Stimulated activated CD8-positive, alpha-beta memory T cell treated with anti-CD3 and anti-CD28 coated beads, Interleukin-4, amount 100 ng/mL, for 4 hours (primary cell): Measurements from ENCODE around the gene RGR.

Experiments
- DNase-seq, 2 donors: peaks; one replicate each; pipeline ENCODE4 v3.0.0-alpha.2; 2020; ENCODE audit warnings: low read depth in 2 of 2, low spot score in 1 of 2

RGR gene

DNA sequence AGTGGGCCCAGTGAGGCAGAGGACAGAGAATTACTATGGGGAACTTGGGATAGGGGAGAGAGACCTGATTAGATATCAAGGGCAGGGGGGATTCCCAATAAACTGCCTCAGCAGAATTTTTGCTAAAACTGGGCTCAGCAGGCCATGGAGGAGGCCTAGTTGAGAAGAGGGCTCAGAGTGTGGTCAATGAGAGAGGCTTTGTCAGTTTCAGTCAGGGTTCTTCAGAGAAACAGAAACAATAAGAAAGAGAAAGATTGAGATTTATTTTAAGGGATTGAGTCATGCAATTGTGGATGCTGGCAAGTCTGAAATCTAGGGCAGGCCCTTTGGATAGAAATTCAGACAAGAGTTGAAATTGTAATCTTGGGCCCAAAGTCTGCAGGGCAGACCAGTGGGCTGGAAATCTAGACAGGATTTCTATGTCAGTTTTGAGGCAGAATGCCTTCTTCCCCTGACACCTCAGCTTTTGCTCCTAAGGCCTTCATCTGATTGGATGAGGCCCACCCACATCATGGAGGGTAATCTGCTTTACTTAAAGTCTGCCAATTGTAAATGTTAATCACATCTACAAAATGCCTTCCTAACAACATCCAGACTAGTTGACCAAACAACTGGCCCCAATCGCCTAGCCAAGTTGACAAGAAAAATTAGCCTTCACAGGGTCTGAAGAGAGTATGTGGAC is 50.1 kb downstream of the RGR start:
- no peak for DNase-seq

DNA sequence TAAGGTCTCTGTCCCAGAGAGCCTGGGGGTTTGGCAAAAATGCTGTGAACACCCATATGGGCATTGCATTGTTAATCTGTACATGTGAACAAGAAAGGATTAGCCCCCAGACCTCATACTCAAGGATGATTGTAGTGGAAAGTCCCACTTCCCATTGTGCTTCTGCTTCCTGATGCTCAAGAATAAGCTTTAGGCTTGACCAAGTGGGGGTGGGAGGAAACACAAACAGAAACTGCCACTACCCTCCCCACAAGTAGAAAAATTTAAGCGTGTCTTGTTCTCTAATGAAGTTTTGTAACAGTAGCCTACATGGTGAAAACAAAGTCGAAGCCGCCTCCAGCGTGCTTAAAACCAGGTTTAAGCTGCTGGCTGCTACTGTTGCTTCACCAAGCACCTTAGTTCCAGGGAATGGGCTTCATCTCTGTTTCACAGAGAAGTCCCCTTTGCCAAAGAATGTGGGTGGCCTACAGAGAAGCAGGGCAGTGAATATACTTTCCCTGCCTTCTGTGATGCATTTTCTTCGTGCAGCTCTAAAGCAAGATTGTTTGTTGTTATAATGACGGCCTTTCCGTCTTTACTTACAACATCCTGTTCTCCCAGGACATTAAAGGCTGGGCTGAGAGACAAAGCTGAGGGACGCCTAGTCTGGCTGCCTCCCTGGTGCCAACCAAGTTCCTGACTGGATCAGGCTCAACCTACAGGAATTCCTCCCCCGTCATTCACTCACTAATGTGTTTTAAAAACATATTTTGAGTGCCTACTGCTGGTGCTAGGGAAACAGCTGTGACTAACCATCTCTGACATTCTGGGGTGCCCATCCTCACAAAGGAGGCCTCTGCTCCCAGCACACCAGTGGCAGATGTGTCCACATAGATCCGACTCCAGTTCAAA is 51.5 kb downstream of the RGR start:
- no peak for DNase-seq

DNA sequence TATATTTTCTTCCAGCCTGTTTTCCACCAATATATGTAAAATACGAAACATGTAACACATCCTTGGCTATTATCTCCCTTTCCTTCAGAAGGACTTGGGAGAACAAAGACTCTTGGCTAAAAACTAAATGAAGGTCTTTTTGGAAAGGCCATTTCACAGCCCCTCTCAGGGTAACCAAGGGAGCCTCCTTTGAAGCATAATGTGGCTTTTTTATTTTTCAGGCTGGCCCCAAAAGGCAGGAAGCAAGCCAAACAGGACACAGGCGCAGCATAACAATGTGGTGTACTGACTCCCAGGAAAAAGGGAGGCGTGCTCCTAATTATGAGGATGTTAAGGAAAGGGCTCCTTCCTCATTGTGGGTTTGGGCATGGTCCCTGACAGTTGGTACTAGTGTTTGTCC is 53.2 kb downstream of the RGR start:
- DNase-seq: no peak

DNA sequence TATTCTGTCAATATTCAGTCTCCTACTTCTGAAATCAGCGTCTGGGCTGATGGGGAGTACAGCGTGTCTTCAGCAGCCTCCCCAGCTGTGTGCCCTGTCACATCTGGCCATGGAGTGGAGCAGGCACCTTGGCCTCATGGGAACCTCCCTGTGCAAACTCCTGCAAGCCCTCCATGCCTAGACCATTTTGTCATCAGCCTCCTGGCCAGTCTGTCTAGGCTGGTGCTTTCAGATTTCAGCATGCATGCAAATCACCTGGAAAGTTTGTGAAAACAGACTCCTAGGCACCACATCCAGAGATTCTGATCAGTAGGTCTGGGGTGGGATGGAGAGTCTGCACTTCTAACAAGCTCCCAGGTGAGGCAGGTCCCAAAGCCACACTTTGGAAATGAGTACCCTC is 57.4 kb downstream of the RGR start:
- no peak for DNase-seq

DNA sequence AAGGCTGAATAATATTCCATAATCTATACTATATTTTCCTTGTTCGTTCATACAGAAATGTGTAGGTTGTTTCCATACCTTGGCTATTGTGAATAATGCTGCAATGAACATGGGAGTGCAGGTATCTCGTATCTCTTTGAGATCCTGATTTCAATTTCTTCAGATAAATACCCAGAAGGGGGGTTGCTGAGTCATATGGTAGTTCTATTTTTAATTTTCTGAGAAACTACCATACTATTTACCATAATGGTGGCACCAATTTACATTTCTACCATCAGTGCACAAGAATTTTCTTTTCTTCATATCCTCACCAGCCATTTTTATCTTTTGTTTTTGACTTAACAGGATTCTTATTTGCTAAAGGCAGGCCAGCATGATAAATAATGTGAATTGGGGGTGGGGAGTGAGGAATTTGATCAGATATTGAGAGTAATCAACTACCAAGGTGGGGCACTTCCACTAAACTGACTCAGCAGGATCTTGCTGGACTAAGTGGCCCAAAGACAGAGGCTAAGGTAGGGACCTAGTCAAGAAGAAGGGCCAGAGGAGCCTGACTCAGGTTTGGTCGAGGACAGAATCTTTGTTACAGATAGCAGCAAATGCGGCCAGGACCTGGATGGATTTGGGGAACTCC is 62.0 kb downstream of the RGR start:
- DNase-seq: no peak

DNA sequence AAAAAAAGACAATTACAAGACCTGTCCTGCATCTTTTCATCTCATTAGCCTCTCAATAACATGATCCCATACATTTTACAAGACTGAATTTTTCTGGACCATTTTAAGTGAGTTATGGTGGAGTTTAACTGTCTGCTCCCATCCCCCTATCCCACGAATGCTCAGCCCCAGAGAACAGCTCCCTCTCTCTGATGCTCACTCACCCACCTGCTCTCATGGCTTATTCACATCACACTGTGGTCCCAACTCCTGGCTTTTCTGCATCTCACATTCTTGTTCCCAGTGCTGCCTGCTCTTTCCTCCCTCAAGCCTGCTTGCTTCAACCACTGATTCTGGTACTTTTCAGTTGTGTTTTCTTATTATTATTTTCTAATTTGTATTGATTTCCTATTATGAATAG is 63.2 kb downstream of the RGR start:
- DNase-seq: no peak

DNA sequence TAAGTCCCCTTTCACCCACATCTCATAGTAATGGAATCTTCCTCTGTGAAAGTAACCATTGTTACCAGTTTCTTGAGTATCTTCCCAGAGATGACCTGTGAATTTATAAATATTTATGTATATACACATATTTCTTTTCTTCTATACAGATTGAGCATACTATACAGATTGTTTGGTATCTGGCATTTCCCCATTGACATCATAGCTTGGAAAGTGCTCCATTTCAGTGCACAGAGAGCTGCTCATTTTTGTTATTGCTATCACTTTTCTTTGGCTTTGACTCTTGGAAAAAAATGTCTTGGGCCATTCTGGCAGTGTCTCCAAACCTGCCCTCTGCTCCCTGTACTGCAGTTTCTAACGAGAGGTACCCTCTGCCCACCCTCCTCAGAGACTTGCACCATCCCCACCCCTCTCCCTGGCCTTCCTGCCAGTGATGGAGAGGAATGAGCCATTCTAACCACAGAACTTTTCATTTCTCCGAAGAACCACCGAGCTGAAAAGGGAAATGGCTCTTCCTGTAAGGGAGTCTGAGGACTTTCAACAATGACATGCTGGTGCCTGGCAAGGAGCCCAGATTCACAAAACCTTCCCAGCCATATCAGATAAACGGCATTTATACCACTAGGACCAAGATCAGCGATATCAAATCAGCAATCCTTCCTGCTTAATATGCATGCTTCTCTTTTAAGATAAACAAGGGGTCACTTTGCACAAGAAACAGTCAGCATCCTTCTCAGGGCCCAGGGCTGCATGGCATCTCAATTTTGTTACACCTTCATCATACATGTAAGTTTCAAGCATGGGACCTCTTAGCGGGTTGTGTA is 63.8 kb downstream of the RGR start:
- DNase-seq: no peak
